Nephron progenitor cell (in vitro differentiated cells): ENCODE data around the gene NRG3.
"Not testable (repeated sequence)": the region's sequence is repeated elsewhere in the genome, so short reads cannot be mapped to it uniquely, and the experiment has no call there.

ENCODE experiments used
- DNase-seq: peaks from one replicate; pipeline ENCODE4 v3.0.0; 2021
- H3K27ac Mint-ChIP-seq: 2 replicates; pipeline ENCODE4 v1.8.0; 2021; ENCODE audit warnings: mild to moderate bottlenecking, moderate library complexity, mixed read lengths
- H3K27me3 Mint-ChIP-seq: 2 replicates; pipeline ENCODE4 v1.8.0; 2021; ENCODE audit warnings: mild to moderate bottlenecking, low read depth, mixed read lengths; ENCODE audit not compliant: poor library complexity
- H3K36me3 Mint-ChIP-seq: 2 replicates; pipeline ENCODE4 v1.8.0; 2021; ENCODE audit warnings: low read depth, mixed read lengths
- H3K4me1 Mint-ChIP-seq: 2 replicates; pipeline ENCODE4 v1.8.0; 2021; ENCODE audit warnings: mixed read lengths
- H3K4me3 Mint-ChIP-seq: 2 replicates; pipeline ENCODE4 v1.8.0; 2021; ENCODE audit warnings: mild to moderate bottlenecking, moderate library complexity, mixed read lengths
- H3K9me3 Mint-ChIP-seq: 2 replicates; pipeline ENCODE4 v1.8.0; 2021; ENCODE audit warnings: mild to moderate bottlenecking, moderate library complexity, mixed read lengths
- TF ChIP-seq, protein P1 (sequence below): fragments of 200-600 bp; sonication (generic); IDR thresholded peaks from 2 replicates; pipeline ENCODE4 v1.5.0; 2021; ENCODE audit warnings: antibody characterized with exemption

NRG3 gene

GRCh38 chr10:82942286-82943099, 1067.5 kb downstream of the NRG3 start:
- Mint-ChIP-seq H3K27me3 (peaks cover 9% of the 10 kb centered on the region), H3K27ac (no peak overlapping the region), H3K9me3 (peaks cover 5% of the 10 kb centered on the region), H3K36me3 (no peaks in the 10 kb centered on the region), H3K4me3 (no peak overlapping the region), H3K4me1 (no peaks in the 10 kb centered on the region)
- TF ChIP-seq, protein P1, sequence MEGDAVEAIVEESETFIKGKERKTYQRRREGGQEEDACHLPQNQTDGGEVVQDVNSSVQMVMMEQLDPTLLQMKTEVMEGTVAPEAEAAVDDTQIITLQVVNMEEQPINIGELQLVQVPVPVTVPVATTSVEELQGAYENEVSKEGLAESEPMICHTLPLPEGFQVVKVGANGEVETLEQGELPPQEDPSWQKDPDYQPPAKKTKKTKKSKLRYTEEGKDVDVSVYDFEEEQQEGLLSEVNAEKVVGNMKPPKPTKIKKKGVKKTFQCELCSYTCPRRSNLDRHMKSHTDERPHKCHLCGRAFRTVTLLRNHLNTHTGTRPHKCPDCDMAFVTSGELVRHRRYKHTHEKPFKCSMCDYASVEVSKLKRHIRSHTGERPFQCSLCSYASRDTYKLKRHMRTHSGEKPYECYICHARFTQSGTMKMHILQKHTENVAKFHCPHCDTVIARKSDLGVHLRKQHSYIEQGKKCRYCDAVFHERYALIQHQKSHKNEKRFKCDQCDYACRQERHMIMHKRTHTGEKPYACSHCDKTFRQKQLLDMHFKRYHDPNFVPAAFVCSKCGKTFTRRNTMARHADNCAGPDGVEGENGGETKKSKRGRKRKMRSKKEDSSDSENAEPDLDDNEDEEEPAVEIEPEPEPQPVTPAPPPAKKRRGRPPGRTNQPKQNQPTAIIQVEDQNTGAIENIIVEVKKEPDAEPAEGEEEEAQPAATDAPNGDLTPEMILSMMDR, result no peak
- no peak for DNase-seq

DNA sequence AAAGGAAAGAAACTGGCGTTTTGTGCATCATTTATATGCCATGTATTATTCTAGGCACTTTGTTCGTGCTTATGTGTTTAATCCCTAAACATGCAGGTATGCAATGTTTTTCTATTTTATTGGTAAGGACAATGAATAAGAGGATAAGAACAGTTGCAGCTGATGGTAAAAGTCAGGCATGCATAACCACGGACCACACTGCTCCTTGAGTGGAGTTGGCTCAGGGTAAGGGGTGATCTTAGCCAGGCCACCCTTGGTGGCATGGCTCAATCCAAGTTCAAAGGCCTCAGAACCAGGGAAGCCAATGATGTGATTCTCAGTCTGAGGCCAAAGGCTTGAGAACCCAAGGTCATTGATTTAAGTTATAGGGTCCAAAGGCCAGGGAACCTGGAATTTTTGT, 1068.1 kb downstream of the NRG3 start:
- Mint-ChIP-seq H3K4me3 (no peak overlapping the region), H3K4me1 (no peaks in the 10 kb centered on the region), H3K27me3 (peaks cover 9% of the 10 kb centered on the region), H3K27ac (no peak overlapping the region), H3K36me3 (no peaks in the 10 kb centered on the region), H3K9me3 (peaks cover 5% of the 10 kb centered on the region)
- no peak for DNase-seq
- TF ChIP-seq, protein P1, result no peak

- H3K4me1 Mint-ChIP-seq, result no peaks in the 10 kb centered on the region
- no peaks in the 10 kb centered on the region for H3K36me3 Mint-ChIP-seq
- H3K27ac Mint-ChIP-seq, result no peak overlapping the region
- H3K9me3 Mint-ChIP-seq, result peaks cover 5% of the 10 kb centered on the region
- H3K27me3 Mint-ChIP-seq, result peaks cover 13% of the 10 kb centered on the region
- TF ChIP-seq, protein P1, result no peak
- H3K4me3 Mint-ChIP-seq, result no peak overlapping the region
- no peak for DNase-seq
Observed at GRCh38 chr10:82949816-82950575, 1075.0 kb downstream of the NRG3 start.

- Mint-ChIP-seq H3K36me3 (no peaks in the 10 kb centered on the region), H3K27ac (no peak overlapping the region)
Observed at GRCh38 chr10:82953331-82953730, 1078.3 kb downstream of the NRG3 start.

DNA sequence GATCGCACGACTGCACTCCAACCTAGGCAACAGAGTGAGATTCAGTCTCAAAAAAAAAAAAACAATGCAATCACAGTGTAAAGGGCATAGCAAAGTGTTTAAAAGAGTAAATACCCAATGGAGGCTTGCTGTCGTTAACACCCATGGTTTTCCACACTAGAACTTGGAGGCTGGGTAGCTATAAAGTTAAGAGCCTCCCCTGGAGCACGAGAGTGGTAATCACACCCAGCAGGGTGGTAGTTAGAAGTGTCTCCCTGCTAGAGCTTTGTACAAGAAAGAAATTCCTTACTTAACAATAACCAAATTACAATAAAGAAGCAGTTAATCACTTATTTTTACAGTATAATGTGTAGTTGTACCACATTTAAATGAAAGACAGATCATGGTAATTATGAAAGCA, 1078.9 kb downstream of the NRG3 start:
- H3K4me3 Mint-ChIP-seq, result no peak overlapping the region
- no peaks in the 10 kb centered on the region for H3K9me3 Mint-ChIP-seq
- DNase-seq, result no peak

More at GRCh38 chr10:82953331-82953730, 1078.3 kb downstream of the NRG3 start:
- Mint-ChIP-seq H3K9me3 (no peaks in the 10 kb centered on the region), H3K4me3 (no peak overlapping the region), H3K27me3 (peaks cover 9% of the 10 kb centered on the region), H3K4me1 (no peaks in the 10 kb centered on the region)
- DNase-seq, result no peak
- TF ChIP-seq, protein P1, result no peak

GRCh38 chr10:82960421-82961060, 1085.5 kb downstream of the NRG3 start:
- H3K27me3 Mint-ChIP-seq, H3K27ac Mint-ChIP-seq, H3K4me3 Mint-ChIP-seq, H3K36me3 Mint-ChIP-seq, DNase-seq, H3K9me3 Mint-ChIP-seq: not testable (repeated sequence)
- peaks cover 16% of the 10 kb centered on the region for H3K4me1 Mint-ChIP-seq

More for the DNA sequence above, 1078.9 kb downstream of the NRG3 start:
- H3K27ac Mint-ChIP-seq, result no peak overlapping the region
- no peaks in the 10 kb centered on the region for H3K4me1 Mint-ChIP-seq
- TF ChIP-seq, protein P1, result no peak
- peaks cover 9% of the 10 kb centered on the region for H3K27me3 Mint-ChIP-seq
- no peaks in the 10 kb centered on the region for H3K36me3 Mint-ChIP-seq
